ENCODE data around the gene PERM1. TPM values are rescaled to one million over a fixed set of nuclear protein-coding genes. Genes with fewer than 3 reads are reported as not detected.

Gene PERM1
- total and polyA plus RNA-seq, 2 donors (not counting 1 experiment from before 2014, with no cell fraction given), result not detected

DNA sequence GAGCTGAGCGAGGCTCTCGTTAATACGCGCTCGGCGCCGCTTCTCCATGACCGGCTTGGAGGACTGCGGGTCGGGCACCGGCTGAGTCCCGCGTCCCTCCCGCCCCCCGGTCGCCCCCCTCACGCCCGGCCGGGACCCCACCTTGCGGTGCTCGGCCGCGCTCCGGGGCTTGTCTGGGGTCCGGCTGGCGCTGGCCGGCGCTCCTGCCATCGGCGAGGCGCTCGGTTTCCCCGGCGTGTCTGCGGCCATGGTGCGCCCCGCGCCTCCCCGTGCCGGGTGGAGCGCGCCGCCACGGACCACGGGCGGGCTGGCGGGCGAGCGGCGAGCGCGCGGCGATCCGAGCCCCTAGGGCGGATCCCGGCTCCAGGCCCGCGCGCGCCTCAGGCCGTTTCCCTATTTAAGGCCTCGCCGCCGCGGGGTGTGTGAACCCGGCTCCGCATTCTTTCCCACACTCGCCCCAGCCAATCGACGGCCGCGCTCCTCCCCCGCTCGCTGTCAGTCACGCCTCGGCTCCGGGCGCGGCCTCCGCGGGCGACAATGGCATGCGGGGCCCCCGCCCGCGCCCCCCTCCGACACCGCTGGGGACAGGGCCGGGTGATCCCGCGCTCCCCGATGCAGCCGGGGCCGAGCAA lies 17.9 kb upstream of the PERM1 start, which contains the start of gene HES4:
TSS of gene HES4 (minus strand) at position 373 of the 632 bp plus-strand sequence. CDS start at position 249, 124 bp downstream.
- Histone ChIP-seq H3K9me3 (ENCODE audit: control extremely low read depth in 1 of 3, control insufficient read depth in 2 of 3, insufficient read depth in 1 of 3, low read length in 2 of 3) (peaks cover 0 to 26% (median 0%) of the 10 kb centered on the region in 3 donors), H3K9ac (ENCODE audit: low read length) (peak within 1 kb of the TSS; percentile 70), H3K4me3 (ENCODE audit: control extremely low read depth in 1 of 5, extremely low read depth in 1 of 5, insufficient read depth in 1 of 5, low read depth in 2 of 5, low read length in 4 of 5) (peak within 1 kb of the TSS in 4 of 5 experiments; percentile 38 to 60 (median 51)), H3K4me1 (ENCODE audit: control insufficient read depth in 2 of 2, insufficient read depth in 2 of 2, low read length in 2 of 2) (peaks cover 36 to 51% of the 10 kb centered on the region in 2 donors), H3K79me2 (ENCODE audit: control insufficient read depth, insufficient read depth, low read length) (no peaks in the 10 kb centered on the region), H3K27me3 (replicated peaks in 1 of 4; ENCODE audit: control extremely low read depth in 1 of 4, control insufficient read depth in 3 of 4, insufficient read depth in 4 of 4, low read length in 3 of 4) (peaks cover 0 to 75% (median 43%) of the 10 kb centered on the region in 4 experiments), H3K4me2 (replicated peaks; ENCODE audit: low read depth, low read length, poor library complexity, severe bottlenecking) (peak within 1 kb of the TSS; percentile 99), H3K36me3 (replicated peaks in 1 of 2; ENCODE audit: control extremely low read depth in 1 of 2, control insufficient read depth in 1 of 2, extremely low read depth in 1 of 2, insufficient read depth in 2 of 2, low read length in 1 of 2) (no peaks in the 10 kb centered on the region), H3K27ac (ENCODE audit: low read length in 2 of 2) (peak within 1 kb of the TSS in 1 of 2 donors; percentile 30), H2AFZ (ENCODE audit: insufficient read depth, low read depth, low read length, poor library complexity, severe bottlenecking) (peak within 1 kb of the TSS; percentile 68), H4K20me1 (ENCODE audit: control insufficient read depth, insufficient read depth, low read length, poor library complexity, severe bottlenecking) (no peaks in the 10 kb centered on the region)
- intact Hi-C loops (cut with micrococcal nuclease), result loop anchor here (2.0 kb wide), 1 partner anchor 19 kb away; no protein-coding TSS in a partner anchor
- no peak for TF ChIP-seq EZH2 (IDR thresholded peaks at IDR 0.05; ENCODE audit: borderline replicate concordance, insufficient read depth, low read depth, low read length, poor library complexity, severe bottlenecking)
- TF ChIP-seq, protein P1, sequence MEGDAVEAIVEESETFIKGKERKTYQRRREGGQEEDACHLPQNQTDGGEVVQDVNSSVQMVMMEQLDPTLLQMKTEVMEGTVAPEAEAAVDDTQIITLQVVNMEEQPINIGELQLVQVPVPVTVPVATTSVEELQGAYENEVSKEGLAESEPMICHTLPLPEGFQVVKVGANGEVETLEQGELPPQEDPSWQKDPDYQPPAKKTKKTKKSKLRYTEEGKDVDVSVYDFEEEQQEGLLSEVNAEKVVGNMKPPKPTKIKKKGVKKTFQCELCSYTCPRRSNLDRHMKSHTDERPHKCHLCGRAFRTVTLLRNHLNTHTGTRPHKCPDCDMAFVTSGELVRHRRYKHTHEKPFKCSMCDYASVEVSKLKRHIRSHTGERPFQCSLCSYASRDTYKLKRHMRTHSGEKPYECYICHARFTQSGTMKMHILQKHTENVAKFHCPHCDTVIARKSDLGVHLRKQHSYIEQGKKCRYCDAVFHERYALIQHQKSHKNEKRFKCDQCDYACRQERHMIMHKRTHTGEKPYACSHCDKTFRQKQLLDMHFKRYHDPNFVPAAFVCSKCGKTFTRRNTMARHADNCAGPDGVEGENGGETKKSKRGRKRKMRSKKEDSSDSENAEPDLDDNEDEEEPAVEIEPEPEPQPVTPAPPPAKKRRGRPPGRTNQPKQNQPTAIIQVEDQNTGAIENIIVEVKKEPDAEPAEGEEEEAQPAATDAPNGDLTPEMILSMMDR (IDR thresholded peaks at IDR 0.05), result no peak
- Mint-ChIP-seq H3K27me3 (peaks cover 28% of the 10 kb centered on the region), H3K9me3 (ENCODE audit: insufficient read depth) (no peaks in the 10 kb centered on the region), H3K4me1 (peaks cover 19% of the 10 kb centered on the region), H3K27ac (peak within 1 kb of the TSS; percentile 63), H3K4me3 (peak within 1 kb of the TSS; percentile 83)
- ATAC-seq (ENCODE audit: low read depth) (peak; percentile 56), DNase-seq (peak; percentile 84)
- POLR2A ChIA-PET, result interaction anchor here (0.6 kb wide), 1 partner anchor 13 kb away, joined by 5 read pairs; no protein-coding TSS in a partner anchor
- 2% methylated on average over 94 of the region's 95 CpGs for WGBS (ENCODE audit: insufficient coverage)
- CTCF ChIA-PET, result interaction anchor here (1.0 kb wide), 1 partner anchor 15 kb away, joined by 4 read pairs; no protein-coding TSS in a partner anchor
